Loucy (cell line): ENCODE measurements around the gene PLCH1.

Experiments
- EZH2phosphoT487 ChIP-seq: fragments of 200-600 bp; IDR thresholded peaks from 2 replicates; pipeline ENCODE4 v1.6.1; 2018; ENCODE audit warnings: antibody characterized with exemption, mild to moderate bottlenecking, moderate library complexity, borderline replicate concordance
- TF ChIP-seq, protein P1 (sequence below): fragments of 200-600 bp; sonication (generic); conservative IDR thresholded peaks from 2 replicates; pipeline ENCODE4 v1.5.1; 2014; ENCODE audit warnings: mild to moderate bottlenecking, antibody characterized with exemption, low read length

DNA sequence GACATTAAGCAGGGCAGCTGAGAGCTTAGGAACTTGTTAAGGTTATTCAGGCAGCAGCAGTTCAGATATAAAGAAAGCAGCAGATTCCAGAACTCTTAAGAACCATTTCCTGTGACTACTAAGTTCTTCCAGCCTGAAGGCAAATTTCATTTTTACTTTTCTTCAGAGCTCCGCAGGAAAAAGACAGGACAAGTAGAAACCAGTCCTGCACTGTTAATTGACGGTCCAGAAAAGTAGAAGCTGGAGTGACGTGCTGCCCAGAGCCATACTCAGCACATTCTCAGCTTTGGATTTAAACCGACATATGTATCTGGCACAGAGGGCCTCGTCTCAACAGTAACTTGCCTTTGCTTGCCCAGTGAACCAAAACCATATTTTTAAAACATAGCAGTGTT, 232.0 kb downstream of the PLCH1 start:
- TF ChIP-seq, protein P1, sequence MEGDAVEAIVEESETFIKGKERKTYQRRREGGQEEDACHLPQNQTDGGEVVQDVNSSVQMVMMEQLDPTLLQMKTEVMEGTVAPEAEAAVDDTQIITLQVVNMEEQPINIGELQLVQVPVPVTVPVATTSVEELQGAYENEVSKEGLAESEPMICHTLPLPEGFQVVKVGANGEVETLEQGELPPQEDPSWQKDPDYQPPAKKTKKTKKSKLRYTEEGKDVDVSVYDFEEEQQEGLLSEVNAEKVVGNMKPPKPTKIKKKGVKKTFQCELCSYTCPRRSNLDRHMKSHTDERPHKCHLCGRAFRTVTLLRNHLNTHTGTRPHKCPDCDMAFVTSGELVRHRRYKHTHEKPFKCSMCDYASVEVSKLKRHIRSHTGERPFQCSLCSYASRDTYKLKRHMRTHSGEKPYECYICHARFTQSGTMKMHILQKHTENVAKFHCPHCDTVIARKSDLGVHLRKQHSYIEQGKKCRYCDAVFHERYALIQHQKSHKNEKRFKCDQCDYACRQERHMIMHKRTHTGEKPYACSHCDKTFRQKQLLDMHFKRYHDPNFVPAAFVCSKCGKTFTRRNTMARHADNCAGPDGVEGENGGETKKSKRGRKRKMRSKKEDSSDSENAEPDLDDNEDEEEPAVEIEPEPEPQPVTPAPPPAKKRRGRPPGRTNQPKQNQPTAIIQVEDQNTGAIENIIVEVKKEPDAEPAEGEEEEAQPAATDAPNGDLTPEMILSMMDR = no peak
- no peak for TF ChIP-seq EZH2phosphoT487
